HEK293T (cell line): ENCODE data around the gene MAP4K4.

ENCODE experiments used
- ARNT ChIP-seq: fragments of 450-650 bp; IDR thresholded peaks from 2 replicates; pipeline ENCODE4 v1.6.1; 2017; ENCODE audit warnings: mild to moderate bottlenecking
- BHLHE40 ChIP-seq: fragments of 450-650 bp; IDR thresholded peaks from 2 replicates; pipeline ENCODE4 v1.6.1; 2016; ENCODE audit warnings: mild to moderate bottlenecking, moderate library complexity, borderline replicate concordance
- CTBP1 ChIP-seq: fragments of 450-650 bp; IDR thresholded peaks from 2 replicates; pipeline ENCODE4 v1.6.1; 2016; ENCODE audit warnings: borderline replicate concordance
- ELF4 ChIP-seq: fragments of 450-650 bp; IDR thresholded peaks from 2 replicates; pipeline ENCODE4 v1.6.1; 2017; ENCODE audit warnings: antibody characterized with exemption
- FOXM1 ChIP-seq: fragments of 450-650 bp; IDR thresholded peaks from 2 replicates; pipeline ENCODE4 v1.6.1; 2017; ENCODE audit warnings: mild to moderate bottlenecking, borderline replicate concordance
- HDGF ChIP-seq: fragments of 450-650 bp; IDR thresholded peaks from 2 replicates; pipeline ENCODE4 v1.6.1; 2017; ENCODE audit warnings: antibody characterized with exemption, borderline replicate concordance
- L3MBTL2 ChIP-seq: fragments of 450-650 bp; conservative IDR thresholded peaks from 2 replicates; pipeline ENCODE4 v1.6.1; 2016; ENCODE audit warnings: mild to moderate bottlenecking
- PKNOX1 ChIP-seq: fragments of 450-650 bp; IDR thresholded peaks from 2 replicates; pipeline ENCODE4 v1.6.1; 2016
- SP1 ChIP-seq: fragments of 450-650 bp; IDR thresholded peaks from 2 replicates; pipeline ENCODE4 v1.6.1; 2017
- SUZ12 ChIP-seq: fragments of 450-650 bp; IDR thresholded peaks from 2 replicates; pipeline ENCODE4 v1.6.1; 2016; ENCODE audit warnings: mild to moderate bottlenecking

DNA sequence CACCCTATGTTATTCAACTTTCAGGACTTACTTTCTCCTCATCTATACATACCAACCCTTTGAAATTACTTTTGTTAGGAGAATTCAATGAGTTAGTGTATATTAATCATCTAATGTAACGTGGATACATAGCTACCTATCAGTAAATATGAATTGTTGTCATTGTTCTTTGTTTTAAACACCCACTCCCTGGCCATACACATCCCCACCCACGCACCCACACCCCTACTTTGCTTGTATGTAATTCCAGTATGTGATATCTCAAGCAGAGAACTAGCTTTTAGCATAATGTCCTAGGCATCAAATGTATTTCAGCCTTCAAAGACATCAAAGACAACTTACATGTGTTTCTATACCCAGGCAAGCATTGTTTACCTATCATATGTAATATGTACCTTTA lies 129.2 kb downstream of the MAP4K4 start:
- no peak for TF ChIP-seq FOXM1
- no peak for TF ChIP-seq BHLHE40
- no peak for TF ChIP-seq SP1
- no peak for TF ChIP-seq SUZ12
- no peak for TF ChIP-seq ARNT
- no peak for TF ChIP-seq ELF4
- TF ChIP-seq L3MBTL2, result no peak
- no peak for TF ChIP-seq HDGF
- no peak for TF ChIP-seq CTBP1
- TF ChIP-seq PKNOX1, result no peak
